ENCODE measurements around the gene MYO1B. TPM values are rescaled to one million over a fixed set of nuclear protein-coding genes. Genes with fewer than 3 reads are reported as not detected.

Gene MYO1B
- total RNA-seq, 1 experiment from 2014 or later = 43.6 TPM

- TF ChIP-seq OVOL2 (CRISPR knock-in tag; IDR thresholded peaks at IDR 0.05; ENCODE audit: borderline replicate concordance) = no peak
- TF ChIP-seq ZNF532 (CRISPR knock-in tag; IDR thresholded peaks at IDR 0.05; ENCODE audit: borderline replicate concordance) = no peak
- no peak for TF ChIP-seq JUN (CRISPR knock-in tag; IDR thresholded peaks at IDR 0.05)
- TF ChIP-seq ZNF263 (CRISPR knock-in tag; IDR thresholded peaks at IDR 0.05; ENCODE audit: low read depth) = no peak
- no peak for TF ChIP-seq HMGXB4 (CRISPR knock-in tag; IDR thresholded peaks at IDR 0.05)
- no peak for TF ChIP-seq MAX (CRISPR knock-in tag; IDR thresholded peaks at IDR 0.05)
- TF ChIP-seq ZNF232 (CRISPR knock-in tag; IDR thresholded peaks at IDR 0.05) = no peak
- no peak for TF ChIP-seq IRF1 (CRISPR knock-in tag; IDR thresholded peaks at IDR 0.05)
- no peak for TF ChIP-seq CTCF (IDR thresholded peaks at IDR 0.05)
Observed at GRCh38 chr2:191374366-191374765, 129.2 kb downstream of the MYO1B start (continued).

GRCh38 chr2:191374939-191375338 is 129.7 kb downstream of the MYO1B start:
- Mint-ChIP-seq H3K4me3 (no peak overlapping the region), H3K27ac (no peak overlapping the region), H3K4me1 (peaks cover 9% of the 10 kb centered on the region), H3K27me3 (ENCODE audit: low read depth) (no peaks in the 10 kb centered on the region), H3K36me3 (peaks cover 15% of the 10 kb centered on the region; the same call in 1 of the 2 replicates), H3K9me3 (no peaks in the 10 kb centered on the region)
- DNase-seq (ENCODE audit: low spot score) = no peak
- CTCF ChIA-PET = no interaction called here
- POLR2A ChIA-PET = no interaction called here
- no peak for TF ChIP-seq ZNF317 (CRISPR knock-in tag; IDR thresholded peaks at IDR 0.05; ENCODE audit: borderline replicate concordance, low read depth)
- no peak for TF ChIP-seq HMGA2 (CRISPR knock-in tag; IDR thresholded peaks at IDR 0.05)
- no peak for TF ChIP-seq E2F1 (CRISPR knock-in tag; IDR thresholded peaks at IDR 0.05)
- no peak for TF ChIP-seq ZNF263 (CRISPR knock-in tag; IDR thresholded peaks at IDR 0.05; ENCODE audit: low read depth)
- TF ChIP-seq ERG (CRISPR knock-in tag; IDR thresholded peaks at IDR 0.05) = no peak
- no peak for TF ChIP-seq FOXP4 (CRISPR knock-in tag; IDR thresholded peaks at IDR 0.05)
- no peak for ATAC-seq
